GM18505 (cell line): ENCODE data around the gene POLR1E.

Experiments used
- ATAC-seq: cut with Tn5 transposase; IDR thresholded peaks from one replicate; pipeline ENCODE4 v1.9.1; 2021; ENCODE audit not compliant: unreplicated experiment
- POLR2A ChIP-seq: IDR thresholded peaks from 4 replicates; pipeline ENCODE4 v1.6.1; 2011; ENCODE audit warnings: borderline replicate concordance; ENCODE audit not compliant: insufficient read depth, insufficient read length; ENCODE audit errors: extremely low read depth

POLR1E gene

GRCh38 chr9:37485389-37486255, at the start of gene POLR1E:
POLR1E (plus strand) TSS chr9:37485948; CDS start chr9:37486048, 100 bp downstream.
- peak; percentile 92 for ATAC-seq
- peak; percentile 93 for TF ChIP-seq POLR2A

GRCh38 chr9:37436540-37436939, 49.2 kb upstream of the POLR1E start:
- ATAC-seq, result no peak

GRCh38 chr9:37437010-37437409, 48.7 kb upstream of the POLR1E start:
- no peak for TF ChIP-seq POLR2A
- no peak for ATAC-seq

More at GRCh38 chr9:37436540-37436939, 49.2 kb upstream of the POLR1E start:
- no peak for TF ChIP-seq POLR2A

- no peak for TF ChIP-seq POLR2A
Observed at GRCh38 chr9:37437621-37438020, 48.1 kb upstream of the POLR1E start.

GRCh38 chr9:37438359-37438758, 47.4 kb upstream of the POLR1E start:
- no peak for ATAC-seq
- TF ChIP-seq POLR2A, result no peak

More at GRCh38 chr9:37437621-37438020, 48.1 kb upstream of the POLR1E start:
- no peak for ATAC-seq

- no peak for ATAC-seq
- no peak for TF ChIP-seq POLR2A
Observed at GRCh38 chr9:37441776-37442370, 43.9 kb upstream of the POLR1E start.

GRCh38 chr9:37442556-37442955, 43.2 kb upstream of the POLR1E start:
- TF ChIP-seq POLR2A, result no peak
- ATAC-seq, result no peak

- ATAC-seq, result no peak
- no peak for TF ChIP-seq POLR2A
Observed at GRCh38 chr9:37443566-37443965, 42.2 kb upstream of the POLR1E start.

DNA sequence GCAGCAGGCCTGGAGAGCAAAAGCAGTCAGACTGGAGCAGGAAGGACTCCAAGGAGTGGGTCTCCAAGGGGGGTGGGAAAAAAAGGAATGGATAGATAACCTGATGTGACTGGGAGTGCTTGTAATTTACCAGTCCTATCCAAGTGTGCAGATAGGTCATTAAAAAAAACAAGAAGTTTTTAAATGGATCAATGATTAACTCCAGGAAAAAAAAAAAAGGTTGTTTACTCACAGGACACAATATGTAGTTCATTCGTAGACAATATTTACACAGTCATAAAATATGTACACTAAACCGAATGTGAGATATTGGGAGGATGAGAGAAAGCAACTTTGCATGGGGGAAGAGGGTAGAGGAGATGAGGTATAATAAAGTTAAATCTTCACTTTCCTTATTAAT, 40.9 kb upstream of the POLR1E start:
- ATAC-seq, result no peak
- no peak for TF ChIP-seq POLR2A

- no peak for TF ChIP-seq POLR2A
Observed at GRCh38 chr9:37445832-37446231, 39.9 kb upstream of the POLR1E start.

DNA sequence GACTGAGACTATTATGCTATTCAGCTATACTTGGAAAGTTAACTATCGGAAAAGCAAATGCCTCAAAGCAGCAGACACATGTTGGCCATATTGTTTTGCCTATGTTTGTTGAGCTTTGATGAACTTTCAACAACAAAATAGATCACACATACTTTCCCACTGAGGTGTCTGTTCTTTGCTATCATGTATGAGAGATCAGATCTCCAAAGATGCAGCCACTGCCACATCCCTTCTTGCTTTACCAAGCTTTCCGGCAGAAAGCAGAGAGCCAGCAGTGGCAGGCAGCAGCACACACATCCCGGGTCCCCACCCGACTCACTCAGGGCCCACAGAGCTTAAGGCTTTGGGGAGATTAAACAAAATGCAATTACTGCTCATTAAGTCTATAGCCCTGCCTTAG, 39.3 kb upstream of the POLR1E start:
- ATAC-seq, result no peak
- no peak for TF ChIP-seq POLR2A

More at GRCh38 chr9:37445832-37446231, 39.9 kb upstream of the POLR1E start:
- ATAC-seq, result no peak

DNA sequence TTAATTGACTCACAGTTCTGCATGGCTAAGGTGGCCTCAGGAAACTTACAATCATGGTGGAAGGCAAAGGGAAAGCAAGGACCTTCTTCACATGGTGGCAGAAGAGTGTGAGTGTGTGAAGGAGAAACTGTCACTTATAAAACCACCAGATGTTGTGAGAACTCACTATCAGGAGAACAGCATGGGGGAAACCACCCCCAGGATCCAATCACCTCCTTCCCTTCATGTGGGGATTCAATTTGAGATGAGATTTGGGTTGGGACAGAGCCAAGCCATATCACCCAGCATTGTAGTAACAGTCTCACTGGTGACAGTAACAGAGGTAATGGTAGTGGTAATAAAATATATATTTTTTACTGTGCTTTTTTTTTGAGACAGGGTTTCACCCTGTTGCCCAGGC, 38.6 kb upstream of the POLR1E start:
- ATAC-seq, result no peak
- no peak for TF ChIP-seq POLR2A

DNA sequence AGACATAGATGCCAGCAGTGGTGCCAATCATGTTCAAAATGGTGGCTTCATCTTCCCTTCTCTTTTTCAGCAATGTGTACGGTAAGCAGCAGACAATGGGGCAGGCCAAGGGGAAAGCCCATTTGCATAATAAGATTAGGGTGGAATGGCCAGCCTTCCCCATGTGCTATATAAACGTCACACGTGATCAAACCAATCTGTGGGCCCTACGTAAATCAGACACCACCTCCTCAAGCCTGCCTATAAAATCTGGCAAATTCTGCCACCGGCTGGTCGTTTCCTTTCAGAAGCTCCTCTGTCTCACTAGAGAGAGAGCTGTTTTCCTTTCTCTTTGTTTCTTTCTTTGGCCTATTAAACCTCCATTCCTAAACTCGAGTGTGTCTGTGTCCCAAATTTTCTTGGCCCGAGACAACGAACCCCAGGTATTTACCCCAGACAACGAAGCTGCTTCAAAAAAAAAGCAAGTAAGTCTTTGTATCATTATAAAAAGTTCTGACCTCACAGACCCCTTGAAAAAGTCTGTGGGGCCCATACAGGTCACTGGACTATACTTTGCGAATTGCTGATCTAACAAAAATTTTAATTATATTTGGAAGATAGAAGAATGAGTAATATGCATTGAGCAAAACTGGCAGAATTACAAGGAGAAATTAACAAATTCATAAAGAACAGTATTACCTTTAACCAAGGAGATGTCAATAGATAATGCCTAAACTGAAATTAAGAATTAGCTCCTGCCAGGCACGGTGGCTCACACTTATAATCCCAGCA, 35.7 kb upstream of the POLR1E start:
- ATAC-seq, result no peak

More for the DNA sequence above, 35.7 kb upstream of the POLR1E start:
- no peak for TF ChIP-seq POLR2A
